HCEC 1CT (cell line): ENCODE data around the gene FOXJ3.

ENCODE experiments used
- DNase-seq: peaks from one replicate; pipeline ENCODE4 v3.0.0-alpha.2; 2017

Gene FOXJ3

GRCh38 chr1:42335050-42335808, at the start of gene FOXJ3:
Gene FOXJ3 (minus strand): TSS chr1:42335235. CDS start chr1:42311093, 24,142 bp downstream.
- peak; percentile 95 for DNase-seq

- no peak for DNase-seq
Measured at GRCh38 chr1:42381280-42381673, 46.2 kb upstream of the FOXJ3 start.

GRCh38 chr1:42380586-42381279, 45.7 kb upstream of the FOXJ3 start, which contains the start of gene RIMKLA:
Gene RIMKLA (plus strand): TSS chr1:42380792. CDS start chr1:42380935, 143 bp downstream.
- no peak for DNase-seq

GRCh38 chr1:42379794-42380585, 45.0 kb upstream of the FOXJ3 start:
- no peak for DNase-seq

- no peak for DNase-seq
Measured at GRCh38 chr1:42372796-42373195, 37.8 kb upstream of the FOXJ3 start.

GRCh38 chr1:42370876-42371549, 36.0 kb upstream of the FOXJ3 start:
- no peak for DNase-seq

- no peak for DNase-seq
Measured at GRCh38 chr1:42369471-42369870, 34.4 kb upstream of the FOXJ3 start.

- no peak for DNase-seq
Measured at GRCh38 chr1:42368096-42368795, 33.2 kb upstream of the FOXJ3 start.

GRCh38 chr1:42365118-42365517, 30.1 kb upstream of the FOXJ3 start:
- DNase-seq, result no peak

- no peak for DNase-seq
Measured at GRCh38 chr1:42364542-42364941, 29.5 kb upstream of the FOXJ3 start.

GRCh38 chr1:42364089-42364488, 29.1 kb upstream of the FOXJ3 start:
- DNase-seq, result no peak

- no peak for DNase-seq
Measured at GRCh38 chr1:42359466-42359865, 24.4 kb upstream of the FOXJ3 start.

- no peak for DNase-seq
Measured at GRCh38 chr1:42358791-42359190, 23.8 kb upstream of the FOXJ3 start.

- DNase-seq, result no peak
Measured at GRCh38 chr1:42350086-42350485, 15.1 kb upstream of the FOXJ3 start.

- DNase-seq, result no peak
Measured at GRCh38 chr1:42348498-42348897, 13.5 kb upstream of the FOXJ3 start.

- DNase-seq, result no peak
Measured at GRCh38 chr1:42343049-42343448, 8.0 kb upstream of the FOXJ3 start.

- no peak for DNase-seq
Measured at GRCh38 chr1:42340901-42341300, 5.9 kb upstream of the FOXJ3 start.

GRCh38 chr1:42340093-42340492, 5.1 kb upstream of the FOXJ3 start:
- peak; percentile 62 for DNase-seq

- DNase-seq, result no peak
Measured at GRCh38 chr1:42336978-42337377, 1.9 kb upstream of the FOXJ3 start.

- peak; percentile 46 for DNase-seq
Measured at GRCh38 chr1:42335809-42336518, 929 bp upstream of the FOXJ3 start.

GRCh38 chr1:42334240-42335049, 590 bp downstream of the FOXJ3 start:
- DNase-seq, result peak; percentile 72
